Calu3 (cell line): ENCODE results near the gene HEATR5A. TPM values are rescaled to one million over a fixed set of nuclear protein-coding genes. Genes with fewer than 3 reads are reported as not detected.

ENCODE experiments used
- BruUV-seq: library from RNA; stranded (reverse); fragments of 400-500 nt; replicated peaks from 2 replicates; lab custom pipeline; 2021; lab: Mats Ljungman, UMichigan
- CTCF ChIA-PET: fragments of 300-600 bp; sonication (Branson Sonifier 250); formaldehyde crosslinking; loops from one replicate; lab custom pipeline; 2022; ENCODE audit warnings: antibody characterized with exemption; lab: Charles Lee
- DNase-seq: peaks from one replicate; pipeline ENCODE4 v3.0.0; 2022
- H3K27ac Mint-ChIP-seq: one replicate; pipeline ENCODE4 v1.8.0; 2022; ENCODE audit warnings: mixed read lengths; ENCODE audit not compliant: unreplicated experiment
- H3K27me3 Mint-ChIP-seq: one replicate; pipeline ENCODE4 v1.8.0; 2022; ENCODE audit warnings: mixed read lengths; ENCODE audit not compliant: unreplicated experiment
- H3K36me3 Mint-ChIP-seq: one replicate; pipeline ENCODE4 v1.8.0; 2022; ENCODE audit warnings: mild to moderate bottlenecking, moderate library complexity, mixed read lengths; ENCODE audit not compliant: insufficient read depth, unreplicated experiment
- H3K4me1 Mint-ChIP-seq: one replicate; pipeline ENCODE4 v1.8.0; 2022; ENCODE audit warnings: mild to moderate bottlenecking, low read depth, mixed read lengths; ENCODE audit not compliant: unreplicated experiment
- H3K4me3 Mint-ChIP-seq: one replicate; pipeline ENCODE4 v1.8.0; 2022; ENCODE audit warnings: mild to moderate bottlenecking, low read depth, moderate library complexity, mixed read lengths; ENCODE audit not compliant: unreplicated experiment
- H3K9me3 Mint-ChIP-seq: one replicate; pipeline ENCODE4 v1.8.0; 2022; ENCODE audit warnings: low read depth, mixed read lengths; ENCODE audit not compliant: unreplicated experiment
- intact Hi-C: fragments of 100-400 bp; cut with micrococcal nuclease; formaldehyde crosslinking; loops from one replicate; pipeline ENCODE4 v1.10.0; 2022; ENCODE audit not compliant: unreplicated experiment
- total RNA-seq: library from RNA; stranded (reverse); gene quantifications from 2 replicates; pipeline ENCODE4 v1.2.3, GENCODE V29; 2022
- TF ChIP-seq, protein P1 (sequence below): fragments of 200-600 bp; IDR thresholded peaks from one replicate; pipeline ENCODE4 v1.8.0; 2022; ENCODE audit warnings: antibody characterized with exemption; ENCODE audit not compliant: unreplicated experiment

Gene HEATR5A
- total RNA-seq, 1 experiment from 2014 or later, result 28.9 TPM

DNA sequence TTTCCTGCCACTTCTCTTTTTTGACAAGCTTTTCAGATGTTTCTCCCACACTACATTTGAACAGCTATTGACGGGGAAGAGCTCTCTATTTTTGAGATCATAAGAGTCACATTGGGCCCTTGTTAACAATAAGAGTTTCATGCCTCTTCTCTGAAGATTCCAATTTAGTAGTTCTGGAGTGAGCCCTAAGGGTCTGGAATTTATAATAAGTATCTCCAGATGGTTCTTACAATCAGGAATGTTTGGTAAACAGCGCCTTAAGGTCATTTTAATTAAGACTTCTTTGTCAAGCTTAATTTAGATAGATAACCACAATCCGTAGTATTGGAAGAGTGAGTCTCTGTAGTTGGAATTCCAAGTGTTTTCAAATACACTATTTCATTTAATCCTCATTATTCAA is 152.1 kb downstream of the HEATR5A start:
- Mint-ChIP-seq H3K27me3 (no peaks in the 10 kb centered on the region), H3K36me3 (peaks cover 19% of the 10 kb centered on the region), H3K9me3 (peaks cover 3% of the 10 kb centered on the region), H3K4me1 (peaks cover 34% of the 10 kb centered on the region), H3K27ac (no peak overlapping the region), H3K4me3 (no peak overlapping the region)
- CTCF ChIA-PET, result no interaction called here
- BruUV-seq, result no TSS peak
- intact Hi-C loops, result no loop called here
- DNase-seq, result no peak
- TF ChIP-seq, protein P1, sequence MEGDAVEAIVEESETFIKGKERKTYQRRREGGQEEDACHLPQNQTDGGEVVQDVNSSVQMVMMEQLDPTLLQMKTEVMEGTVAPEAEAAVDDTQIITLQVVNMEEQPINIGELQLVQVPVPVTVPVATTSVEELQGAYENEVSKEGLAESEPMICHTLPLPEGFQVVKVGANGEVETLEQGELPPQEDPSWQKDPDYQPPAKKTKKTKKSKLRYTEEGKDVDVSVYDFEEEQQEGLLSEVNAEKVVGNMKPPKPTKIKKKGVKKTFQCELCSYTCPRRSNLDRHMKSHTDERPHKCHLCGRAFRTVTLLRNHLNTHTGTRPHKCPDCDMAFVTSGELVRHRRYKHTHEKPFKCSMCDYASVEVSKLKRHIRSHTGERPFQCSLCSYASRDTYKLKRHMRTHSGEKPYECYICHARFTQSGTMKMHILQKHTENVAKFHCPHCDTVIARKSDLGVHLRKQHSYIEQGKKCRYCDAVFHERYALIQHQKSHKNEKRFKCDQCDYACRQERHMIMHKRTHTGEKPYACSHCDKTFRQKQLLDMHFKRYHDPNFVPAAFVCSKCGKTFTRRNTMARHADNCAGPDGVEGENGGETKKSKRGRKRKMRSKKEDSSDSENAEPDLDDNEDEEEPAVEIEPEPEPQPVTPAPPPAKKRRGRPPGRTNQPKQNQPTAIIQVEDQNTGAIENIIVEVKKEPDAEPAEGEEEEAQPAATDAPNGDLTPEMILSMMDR, result no peak

DNA sequence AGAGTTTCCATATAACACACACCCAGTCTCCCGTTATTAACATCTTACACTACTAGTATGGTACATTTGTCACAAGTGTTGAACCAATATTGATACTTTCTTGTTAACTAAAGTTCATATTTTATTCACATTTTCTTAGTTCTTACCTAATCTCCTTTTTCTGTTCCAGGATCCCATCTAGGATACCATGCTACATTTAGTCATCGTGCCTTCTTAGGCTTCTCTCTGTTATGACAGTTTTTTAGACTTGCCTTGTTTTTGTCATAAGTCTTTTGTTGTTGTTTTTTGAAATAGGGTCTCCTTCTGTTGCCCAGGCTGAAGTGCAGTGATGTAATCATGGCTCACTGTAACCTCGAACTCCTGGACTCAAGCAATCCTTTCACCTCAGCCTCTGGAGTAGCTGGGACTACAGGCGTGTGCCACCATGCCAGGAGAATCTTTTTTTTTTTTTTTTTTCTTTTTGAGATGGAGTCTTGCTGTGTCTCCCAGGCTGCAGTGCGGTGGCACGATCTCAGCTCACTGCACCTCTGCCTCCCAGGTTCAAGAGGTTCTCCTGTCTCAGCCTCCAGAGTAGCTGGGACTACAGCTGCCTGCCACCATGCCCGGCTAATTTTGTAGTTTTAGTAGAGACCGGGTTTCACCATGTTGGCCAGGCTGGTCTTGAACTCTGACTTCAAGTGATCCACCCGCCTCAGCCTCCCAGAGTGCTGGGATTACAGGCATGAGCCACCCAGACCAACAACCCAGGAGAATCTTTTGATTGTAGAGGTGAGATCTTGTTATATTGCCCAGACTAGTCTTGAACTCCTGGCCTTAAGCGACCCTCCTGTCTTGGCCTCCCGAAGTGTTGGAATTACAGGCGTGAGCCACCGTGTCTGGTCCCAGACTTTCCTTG is 153.7 kb downstream of the HEATR5A start:
- CTCF ChIA-PET, result interaction anchor here (1.3 to 1.5 kb wide), 2 partner anchors 36 to 59 kb away, joined by 3 to 4 read pairs; no protein-coding TSS in a partner anchor
- TF ChIP-seq, protein P1, result no peak
- peaks cover 3% of the 10 kb centered on the region for H3K9me3 Mint-ChIP-seq
- no peak for DNase-seq
- intact Hi-C loops, result no loop called here
- no peaks in the 10 kb centered on the region for H3K27me3 Mint-ChIP-seq
- no TSS peak for BruUV-seq
- H3K36me3 Mint-ChIP-seq, result peaks cover 23% of the 10 kb centered on the region
- H3K4me3 Mint-ChIP-seq, result no peak overlapping the region
- H3K27ac Mint-ChIP-seq, result no peak overlapping the region
- H3K4me1 Mint-ChIP-seq, result peaks cover 34% of the 10 kb centered on the region

DNA sequence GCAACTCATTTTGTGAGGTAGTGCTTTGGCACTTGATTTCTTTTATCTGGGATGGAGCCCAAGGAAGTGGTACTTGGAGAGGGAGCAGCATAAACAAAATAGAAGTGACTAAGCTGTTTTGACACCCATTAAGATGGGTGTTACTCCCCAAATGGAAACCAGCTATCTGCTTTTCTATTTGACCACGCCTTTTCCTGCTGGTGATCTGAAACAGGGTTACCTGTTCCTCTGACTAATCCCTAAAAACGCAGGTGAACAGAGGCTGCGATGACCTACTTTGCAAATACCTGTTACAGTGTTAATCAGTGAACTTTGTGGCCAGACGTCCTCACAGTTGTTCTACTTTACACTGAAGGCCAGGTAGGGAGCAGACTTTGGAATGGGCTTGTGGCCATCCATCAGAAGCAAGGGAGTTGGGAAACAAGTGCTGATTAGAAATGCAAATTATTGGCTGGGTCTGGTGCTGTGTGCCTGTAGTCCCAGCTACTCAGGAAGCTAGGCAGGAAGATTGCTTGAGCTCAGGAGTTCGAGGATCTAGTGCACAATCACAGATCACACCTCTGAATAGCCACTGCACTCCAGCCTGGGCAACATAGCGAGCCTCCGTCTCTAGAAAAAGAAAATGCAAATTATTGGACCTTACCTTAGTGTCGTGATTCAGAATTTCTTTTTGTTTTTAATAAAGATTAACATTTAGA is 154.5 kb downstream of the HEATR5A start:
- H3K27ac Mint-ChIP-seq, result peak overlapping the region; percentile 37
- H3K9me3 Mint-ChIP-seq, result peaks cover 3% of the 10 kb centered on the region
- TF ChIP-seq, protein P1, result no peak
- CTCF ChIA-PET, result interaction anchor here (0.9 to 1.5 kb wide), 3 partner anchors 19 to 58 kb away, joined by 3 to 4 read pairs (median 3); no protein-coding TSS in a partner anchor
- peaks cover 23% of the 10 kb centered on the region for H3K36me3 Mint-ChIP-seq
- H3K4me1 Mint-ChIP-seq, result peaks cover 34% of the 10 kb centered on the region
- no peak overlapping the region for H3K4me3 Mint-ChIP-seq
- H3K27me3 Mint-ChIP-seq, result no peaks in the 10 kb centered on the region
- BruUV-seq, result no TSS peak
- intact Hi-C loops, result no loop called here
- DNase-seq, result peak; percentile 19

DNA sequence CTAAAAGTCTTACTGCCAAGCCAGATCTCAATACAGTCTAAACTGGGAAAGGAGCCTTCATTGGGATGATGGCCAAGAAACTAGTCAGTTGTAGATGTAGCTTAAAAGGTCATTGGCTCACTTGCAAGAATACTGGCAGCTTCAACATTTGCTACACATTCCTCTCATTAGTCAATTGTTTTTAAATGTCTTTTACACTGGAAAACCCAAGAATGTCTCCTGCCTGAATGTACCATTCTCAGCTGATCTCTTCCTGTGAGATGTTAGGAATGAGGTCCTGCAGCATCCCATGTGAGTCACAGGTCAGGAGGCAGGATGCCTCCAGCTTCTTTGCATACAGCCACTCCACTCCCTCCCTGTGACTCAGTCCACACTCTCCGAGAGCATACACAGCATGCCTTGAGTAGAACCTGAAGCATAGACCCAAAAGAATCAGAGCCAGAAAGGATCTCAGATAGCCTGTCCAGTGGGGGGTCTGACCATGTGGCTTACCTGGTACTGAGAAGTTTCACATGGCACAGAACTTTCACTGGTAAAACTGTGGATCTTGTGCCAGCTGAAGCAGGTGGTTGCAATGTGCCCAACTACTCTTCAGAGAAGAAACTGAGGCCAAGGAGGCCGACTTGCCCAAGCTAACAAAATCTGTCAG is 156.7 kb downstream of the HEATR5A start:
- peaks cover 34% of the 10 kb centered on the region for H3K4me1 Mint-ChIP-seq
- peaks cover 23% of the 10 kb centered on the region for H3K36me3 Mint-ChIP-seq
- peak; percentile 83 for DNase-seq
- TF ChIP-seq, protein P1, result no peak
- CTCF ChIA-PET, result interaction anchor here (0.8 to 3.1 kb wide), 5 partner anchors 18 to 56 kb away, joined by 3 to 16 read pairs (median 4); partner anchors contain the start of gene HECTD1
- no peaks in the 10 kb centered on the region for H3K9me3 Mint-ChIP-seq
- peak overlapping the region; percentile 83 for H3K27ac Mint-ChIP-seq
- peak overlapping the region; percentile 2 for H3K4me3 Mint-ChIP-seq
- no peaks in the 10 kb centered on the region for H3K27me3 Mint-ChIP-seq
- intact Hi-C loops, result loop anchor here (1.0 to 2.0 kb wide), 3 partner anchors 19 to 55 kb away; no protein-coding TSS in a partner anchor
- no TSS peak for BruUV-seq
